SJSA1 (cell line): ENCODE data around the gene SLIT1. TPM values are rescaled to one million over a fixed set of nuclear protein-coding genes. Genes with fewer than 3 reads are reported as not detected.

ENCODE experiments used
- DNase-seq, 2 experiments: peaks; one replicate each; pipeline ENCODE4 v3.0.0-alpha.2; 2015 to 2020; ENCODE audit warnings: low spot score in 2 of 2, low read depth in 1 of 2
- H3K27ac ChIP-seq: fragments of 250-450 bp; sonication (Bioruptor Pico); 2 replicates; pipeline ENCODE4 v1.5.1; 2020; ENCODE audit warnings: mild to moderate bottlenecking, moderate library complexity
- H3K27me3 ChIP-seq: fragments of 250-450 bp; sonication (Bioruptor Pico); replicated peaks from 2 replicates; pipeline ENCODE4 v1.5.1; 2020; ENCODE audit warnings: mild to moderate bottlenecking, moderate library complexity
- H3K36me3 ChIP-seq: fragments of 250-450 bp; sonication (Bioruptor Pico); 2 replicates; pipeline ENCODE4 v1.5.1; 2020; ENCODE audit warnings: mild to moderate bottlenecking
- H3K4me1 ChIP-seq: fragments of 250-450 bp; sonication (Bioruptor Pico); replicated peaks from 2 replicates; pipeline ENCODE4 v1.6.1; 2021; ENCODE audit warnings: mild to moderate bottlenecking
- H3K4me3 ChIP-seq: fragments of 250-450 bp; sonication (Bioruptor Pico); 2 replicates; pipeline ENCODE4 v1.5.1; 2020; ENCODE audit warnings: mild to moderate bottlenecking
- H3K9me3 ChIP-seq: fragments of 250-450 bp; sonication (Bioruptor Pico); replicated peaks from 2 replicates; pipeline ENCODE4 v1.5.1; 2020; ENCODE audit warnings: mild to moderate bottlenecking
- total RNA-seq: library from RNA; depleted of rRNA; stranded (reverse); fragments of >200 nt; shearing (Covaris generic); gene quantifications from 2 replicates; pipeline ENCODE4 v1.2.3, GENCODE V29; 2014

SLIT1 gene
- total RNA-seq, 1 experiment from 2014 or later = not detected

- no peak for DNase-seq
- no peaks in the 10 kb centered on the region for H3K36me3 ChIP-seq
- H3K27ac ChIP-seq = no peak overlapping the region
- H3K4me3 ChIP-seq = no peak overlapping the region
- no peaks in the 10 kb centered on the region for H3K9me3 ChIP-seq
- H3K4me1 ChIP-seq = no peaks in the 10 kb centered on the region
- peaks cover 8% of the 10 kb centered on the region; the same call in 1 of the 2 replicates for H3K27me3 ChIP-seq
Observed at GRCh38 chr10:97080051-97080776, 105.5 kb downstream of the SLIT1 start.

- no peaks in the 10 kb centered on the region for H3K9me3 ChIP-seq
- DNase-seq = no peak
- no peak overlapping the region for H3K27ac ChIP-seq
- no peak overlapping the region for H3K4me3 ChIP-seq
- H3K4me1 ChIP-seq = no peaks in the 10 kb centered on the region
- peaks cover 8% of the 10 kb centered on the region; the same call in 1 of the 2 replicates for H3K27me3 ChIP-seq
- H3K36me3 ChIP-seq = no peaks in the 10 kb centered on the region
Observed at GRCh38 chr10:97079448-97079847, 106.3 kb downstream of the SLIT1 start.

GRCh38 chr10:97078938-97079445 is 106.8 kb downstream of the SLIT1 start:
- Histone ChIP-seq H3K27me3 (peaks cover 11% of the 10 kb centered on the region; the same call in 1 of the 2 replicates), H3K36me3 (no peaks in the 10 kb centered on the region), H3K4me3 (no peak overlapping the region), H3K9me3 (no peaks in the 10 kb centered on the region), H3K27ac (no peak overlapping the region), H3K4me1 (no peaks in the 10 kb centered on the region)
- DNase-seq = no peak

GRCh38 chr10:97078261-97078937 is 107.4 kb downstream of the SLIT1 start:
- peaks cover 13% of the 10 kb centered on the region; the same call in 1 of the 2 replicates for H3K27me3 ChIP-seq
- H3K9me3 ChIP-seq = no peaks in the 10 kb centered on the region
- H3K4me3 ChIP-seq = no peak overlapping the region
- DNase-seq = no peak
- no peaks in the 10 kb centered on the region for H3K36me3 ChIP-seq
- no peak overlapping the region for H3K27ac ChIP-seq
- no peaks in the 10 kb centered on the region for H3K4me1 ChIP-seq

GRCh38 chr10:97076781-97077180 is 109.0 kb downstream of the SLIT1 start:
- no peak overlapping the region for H3K27ac ChIP-seq
- H3K36me3 ChIP-seq = no peaks in the 10 kb centered on the region
- no peaks in the 10 kb centered on the region for H3K4me1 ChIP-seq
- no peak for DNase-seq
- H3K27me3 ChIP-seq = peaks cover 22% of the 10 kb centered on the region
- no peak overlapping the region for H3K4me3 ChIP-seq
- no peaks in the 10 kb centered on the region for H3K9me3 ChIP-seq

- H3K4me3 ChIP-seq = no peak overlapping the region
- no peak overlapping the region for H3K27ac ChIP-seq
- H3K36me3 ChIP-seq = no peaks in the 10 kb centered on the region
- DNase-seq = no peak
- H3K27me3 ChIP-seq = peaks cover 22% of the 10 kb centered on the region
- H3K9me3 ChIP-seq = no peaks in the 10 kb centered on the region
- H3K4me1 ChIP-seq = no peaks in the 10 kb centered on the region
Observed at GRCh38 chr10:97075961-97076525, 109.7 kb downstream of the SLIT1 start.

- Histone ChIP-seq H3K36me3 (no peaks in the 10 kb centered on the region), H3K4me3 (no peak overlapping the region), H3K27ac (no peak overlapping the region), H3K4me1 (no peaks in the 10 kb centered on the region), H3K9me3 (0 out of 2 replicates have a peak, but pooled peaks cover 2% of the 10 kb centered on the region), H3K27me3 (peaks cover 22% of the 10 kb centered on the region)
- DNase-seq = no peak
Observed at GRCh38 chr10:97075421-97075820, 110.3 kb downstream of the SLIT1 start.

GRCh38 chr10:97074256-97075145 is 111.3 kb downstream of the SLIT1 start:
- no peaks in the 10 kb centered on the region for H3K4me1 ChIP-seq
- H3K27me3 ChIP-seq = peaks cover 22% of the 10 kb centered on the region
- no peak for DNase-seq
- peaks cover 10% of the 10 kb centered on the region for H3K9me3 ChIP-seq
- H3K36me3 ChIP-seq = no peaks in the 10 kb centered on the region
- H3K27ac ChIP-seq = no peak overlapping the region
- H3K4me3 ChIP-seq = no peak overlapping the region

GRCh38 chr10:97072851-97073665 is 112.7 kb downstream of the SLIT1 start:
- no peak overlapping the region for H3K4me3 ChIP-seq
- H3K27me3 ChIP-seq = peaks cover 22% of the 10 kb centered on the region
- H3K36me3 ChIP-seq = no peaks in the 10 kb centered on the region
- H3K9me3 ChIP-seq = peaks cover 21% of the 10 kb centered on the region
- H3K4me1 ChIP-seq = no peaks in the 10 kb centered on the region
- H3K27ac ChIP-seq = no peak overlapping the region
- DNase-seq = peak; percentile 64 to 77

- peaks cover 21% of the 10 kb centered on the region for H3K9me3 ChIP-seq
- H3K27me3 ChIP-seq = peaks cover 14% of the 10 kb centered on the region
- no peak for DNase-seq
- H3K4me1 ChIP-seq = no peaks in the 10 kb centered on the region
- H3K27ac ChIP-seq = no peak overlapping the region
- H3K4me3 ChIP-seq = no peak overlapping the region
- H3K36me3 ChIP-seq = no peaks in the 10 kb centered on the region
Observed at GRCh38 chr10:97071496-97071895, 114.3 kb downstream of the SLIT1 start.

- no peak overlapping the region for H3K27ac ChIP-seq
- H3K9me3 ChIP-seq = peaks cover 21% of the 10 kb centered on the region
- H3K4me1 ChIP-seq = no peaks in the 10 kb centered on the region
- no peaks in the 10 kb centered on the region for H3K36me3 ChIP-seq
- peaks cover 16% of the 10 kb centered on the region for H3K27me3 ChIP-seq
- H3K4me3 ChIP-seq = no peak overlapping the region
- peak in 1 of 2 experiments; percentile 27 for DNase-seq
Observed at GRCh38 chr10:97069576-97070362, 116.0 kb downstream of the SLIT1 start.

GRCh38 chr10:97069026-97069425 is 116.7 kb downstream of the SLIT1 start:
- no peaks in the 10 kb centered on the region for H3K36me3 ChIP-seq
- H3K4me1 ChIP-seq = no peaks in the 10 kb centered on the region
- peaks cover 14% of the 10 kb centered on the region for H3K27me3 ChIP-seq
- H3K27ac ChIP-seq = no peak overlapping the region
- H3K9me3 ChIP-seq = peaks cover 21% of the 10 kb centered on the region
- no peak overlapping the region for H3K4me3 ChIP-seq
- DNase-seq = no peak
